Body of pancreas (tissue), 4 donors: ENCODE results near the gene PAPOLB. TPM values are rescaled to one million over a fixed set of nuclear protein-coding genes. Genes with fewer than 3 reads are reported as not detected.

Experiments
- ATAC-seq: fragments of 150-250 bp; one replicate; pipeline ENCODE4 v1.9.1; 2016
- DNase-seq, 4 donors: peaks; one replicate each; pipeline ENCODE4 v3.0.0-alpha.2; 2019
- H3K27ac ChIP-seq, 4 donors: fragments of 200-600 bp; sonication (generic); 1 replicate in 3 of 4; 2 replicates in 1 of 4; pipeline versions ENCODE4 v1.5.1 to v1.6.1; 2016 to 2019; ENCODE audit warnings: mild to moderate bottlenecking in 1 of 4, mixed read lengths in 1 of 4, moderate library complexity in 1 of 4
- H3K27me3 ChIP-seq, 2 donors: fragments of 200-600 bp; sonication (generic); one replicate each; pipeline ENCODE4 v1.6.0; 2016; ENCODE audit warnings: mild to moderate bottlenecking in 1 of 2
- H3K36me3 ChIP-seq, 2 donors: fragments of 200-600 bp; sonication (generic); replicated peaks in 1 of 2; 2 replicates each; pipeline ENCODE4 v1.5.1; 2016; ENCODE audit warnings: low read depth in 2 of 2; ENCODE audit not compliant: insufficient read depth in 1 of 2
- H3K4me1 ChIP-seq: fragments of 200-600 bp; sonication (generic); one replicate; pipeline ENCODE4 v1.6.0; 2016
- H3K4me3 ChIP-seq, 2 donors: fragments of 200-600 bp; sonication (generic); 1 replicate in 1 of 2; 2 replicates in 1 of 2; pipeline ENCODE4 v1.5.1; 2016 to 2019
- H3K9me3 ChIP-seq, 3 donors: fragments of 200-600 bp; sonication (generic); 1 replicate in 2 of 3; 2 replicates in 1 of 3; pipeline ENCODE4 v1.5.1; 2016
- POLR2A ChIP-seq, 3 donors: fragments of 450-650 bp; IDR thresholded peaks; one replicate each; pipeline ENCODE4 v1.6.1; 2016; ENCODE audit warnings: antibody characterized with exemption in 3 of 3, mild to moderate bottlenecking in 2 of 3
- WGBS, 2 donors: methylation state at CpG; one replicate each; pipeline ENCODE4 v1.1.5; 2017; 5-methylcytosine and 5-hydroxymethylcytosine counted together
- intact Hi-C: fragments of 100-400 bp; cut with DNase I; formaldehyde crosslinking; loops from one replicate; pipeline ENCODE4 v1.15.1; 2023
- total RNA-seq, 2 donors: library from RNA; depleted of rRNA; stranded (reverse); fragments of >200 nt; gene quantifications; one replicate each; pipeline ENCODE4 v1.1.0, GENCODE V29; 2016
- TF ChIP-seq, protein P1 (sequence below), 7 experiments: fragments of 450-650 bp in 4 of 7; fragments of 200-600 bp in 3 of 7; sonication (generic) in 3 of 7; IDR thresholded peaks; one replicate each; pipeline ENCODE4 v1.5.1; 2016 to 2019; ENCODE audit warnings: antibody characterized with exemption in 7 of 7

Gene PAPOLB
- total RNA-seq, 2 donors from 2014 or later = under 0.01 TPM; not detected in 1

DNA sequence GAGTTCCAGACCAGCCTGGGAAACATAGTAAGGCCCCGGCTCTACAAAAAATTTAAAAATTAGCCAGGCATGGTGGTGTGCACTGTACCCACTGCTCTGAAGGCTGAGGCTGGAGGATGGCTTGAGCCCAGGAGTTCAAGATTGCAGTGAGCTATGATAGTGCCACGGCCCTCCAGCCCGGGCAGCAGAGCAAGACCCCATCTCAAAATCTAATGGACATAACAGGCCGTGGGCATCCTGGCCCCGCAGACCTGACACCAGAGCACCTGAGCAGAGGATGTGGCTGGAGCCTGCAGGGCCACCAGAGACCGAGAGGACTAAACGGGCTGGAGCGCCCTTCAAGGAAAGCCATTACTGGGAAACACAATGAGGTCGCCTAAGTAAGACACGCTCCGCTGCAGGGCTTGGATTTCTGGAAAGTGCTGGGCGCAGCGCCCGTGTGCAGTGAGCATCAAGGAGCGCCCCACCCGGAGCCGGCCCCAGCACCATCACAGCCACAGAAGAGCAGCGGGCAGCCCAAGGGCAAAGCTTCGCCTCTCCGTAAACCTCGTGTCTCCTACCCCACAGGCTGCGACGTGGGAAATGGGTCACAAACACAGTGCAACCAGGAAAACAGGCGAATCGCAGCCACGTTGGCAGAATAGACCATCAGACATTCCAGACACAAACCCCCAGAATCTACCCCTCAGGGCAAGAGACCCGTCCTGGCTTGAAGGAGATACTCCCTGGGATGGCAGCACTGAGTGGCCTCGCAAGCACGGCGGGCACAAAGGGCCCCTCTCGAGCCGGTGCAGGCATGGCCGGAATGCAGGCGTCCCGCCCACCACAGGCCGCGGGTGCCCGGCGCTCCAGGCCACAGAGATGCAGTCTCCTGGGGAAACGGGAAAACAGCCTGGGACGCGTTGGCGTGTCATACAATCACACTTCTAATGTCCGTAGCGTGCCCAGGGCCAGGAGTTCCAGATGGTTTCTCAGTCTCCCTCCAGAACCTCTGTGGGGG, 16.8 kb upstream of the PAPOLB start:
- intact Hi-C loops = no loop called here
- DNase-seq = no peak
- no peaks in the 10 kb centered on the region for H3K36me3 ChIP-seq

DNA sequence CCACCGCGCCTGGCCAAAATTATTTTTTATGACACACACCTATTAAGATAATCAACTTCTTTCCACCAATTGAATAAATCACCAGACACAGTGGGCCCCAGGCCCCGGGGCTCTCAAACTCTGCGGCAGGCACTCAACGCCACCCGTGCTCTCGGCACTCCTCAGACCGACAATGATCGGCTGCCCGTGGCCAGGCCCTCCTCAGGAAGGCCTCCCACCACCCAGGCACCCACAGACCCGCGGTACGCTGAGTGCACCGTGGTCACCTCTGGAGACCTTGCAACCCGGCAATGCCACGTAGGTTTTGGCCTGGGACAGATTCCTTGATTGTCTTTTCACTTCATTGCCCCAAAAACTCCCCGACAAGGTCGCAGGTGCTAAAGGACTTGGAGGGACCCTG, 14.8 kb upstream of the PAPOLB start:
- no peak for DNase-seq
- H3K9me3 ChIP-seq = no peaks in the 10 kb centered on the region
- H3K36me3 ChIP-seq = no peaks in the 10 kb centered on the region
- no peak overlapping the region for H3K27ac ChIP-seq
- no peaks in the 10 kb centered on the region for H3K27me3 ChIP-seq
- TF ChIP-seq POLR2A (IDR thresholded peaks at IDR 0.05) = no peak
- TF ChIP-seq, protein P1, sequence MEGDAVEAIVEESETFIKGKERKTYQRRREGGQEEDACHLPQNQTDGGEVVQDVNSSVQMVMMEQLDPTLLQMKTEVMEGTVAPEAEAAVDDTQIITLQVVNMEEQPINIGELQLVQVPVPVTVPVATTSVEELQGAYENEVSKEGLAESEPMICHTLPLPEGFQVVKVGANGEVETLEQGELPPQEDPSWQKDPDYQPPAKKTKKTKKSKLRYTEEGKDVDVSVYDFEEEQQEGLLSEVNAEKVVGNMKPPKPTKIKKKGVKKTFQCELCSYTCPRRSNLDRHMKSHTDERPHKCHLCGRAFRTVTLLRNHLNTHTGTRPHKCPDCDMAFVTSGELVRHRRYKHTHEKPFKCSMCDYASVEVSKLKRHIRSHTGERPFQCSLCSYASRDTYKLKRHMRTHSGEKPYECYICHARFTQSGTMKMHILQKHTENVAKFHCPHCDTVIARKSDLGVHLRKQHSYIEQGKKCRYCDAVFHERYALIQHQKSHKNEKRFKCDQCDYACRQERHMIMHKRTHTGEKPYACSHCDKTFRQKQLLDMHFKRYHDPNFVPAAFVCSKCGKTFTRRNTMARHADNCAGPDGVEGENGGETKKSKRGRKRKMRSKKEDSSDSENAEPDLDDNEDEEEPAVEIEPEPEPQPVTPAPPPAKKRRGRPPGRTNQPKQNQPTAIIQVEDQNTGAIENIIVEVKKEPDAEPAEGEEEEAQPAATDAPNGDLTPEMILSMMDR (IDR thresholded peaks at IDR 0.05) = no peak
- intact Hi-C loops = no loop called here
- 94 to 97% methylated on average over 18 of the region's 18 CpGs for WGBS, 2 donors
- ATAC-seq = no peak
- no peaks in the 10 kb centered on the region for H3K4me1 ChIP-seq
- H3K4me3 ChIP-seq = no peak overlapping the region

More for the DNA sequence above, 16.8 kb upstream of the PAPOLB start:
- TF ChIP-seq, protein P1 (IDR thresholded peaks at IDR 0.05) = no peak
- TF ChIP-seq POLR2A (IDR thresholded peaks at IDR 0.05) = no peak
- Histone ChIP-seq H3K4me1 (peaks cover 12% of the 10 kb centered on the region), H3K9me3 (no peaks in the 10 kb centered on the region), H3K27me3 (no peaks in the 10 kb centered on the region), H3K27ac (no peak overlapping the region), H3K4me3 (no peak overlapping the region)
- WGBS, 2 donors = 86 to 94% methylated on average over 12 to 44 of the region's 45 CpGs
- ATAC-seq = no peak

DNA sequence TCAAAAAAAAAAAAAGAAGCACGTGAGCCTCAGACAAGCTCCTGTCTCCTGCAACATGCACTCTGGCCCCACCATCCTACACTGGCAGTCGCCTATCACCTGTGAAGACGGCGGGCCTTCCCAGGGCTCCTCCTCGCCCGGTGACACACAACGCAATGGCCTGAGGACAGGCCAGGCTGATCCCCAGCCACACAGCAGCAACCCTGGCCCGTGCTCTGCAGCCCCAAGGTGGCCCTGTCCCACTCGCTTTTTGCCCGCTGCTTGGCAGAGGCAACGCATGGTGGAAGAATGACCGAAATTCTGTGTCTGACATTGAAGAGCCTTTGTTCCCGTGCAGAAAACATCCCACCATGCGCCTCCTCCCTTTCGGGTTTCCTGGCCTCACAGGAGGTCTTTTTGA, 13.6 kb upstream of the PAPOLB start:
- WGBS, 2 donors = 88 to 93% methylated on average over 6 to 15 of the region's 15 CpGs
- Histone ChIP-seq H3K36me3 (no peaks in the 10 kb centered on the region), H3K27ac (no peak overlapping the region), H3K27me3 (no peaks in the 10 kb centered on the region), H3K9me3 (no peaks in the 10 kb centered on the region), H3K4me1 (no peaks in the 10 kb centered on the region), H3K4me3 (no peak overlapping the region)
- no peak for TF ChIP-seq POLR2A (IDR thresholded peaks at IDR 0.05)
- TF ChIP-seq, protein P1 (IDR thresholded peaks at IDR 0.05) = no peak
- no peak for ATAC-seq
- intact Hi-C loops = no loop called here
- no peak for DNase-seq

DNA sequence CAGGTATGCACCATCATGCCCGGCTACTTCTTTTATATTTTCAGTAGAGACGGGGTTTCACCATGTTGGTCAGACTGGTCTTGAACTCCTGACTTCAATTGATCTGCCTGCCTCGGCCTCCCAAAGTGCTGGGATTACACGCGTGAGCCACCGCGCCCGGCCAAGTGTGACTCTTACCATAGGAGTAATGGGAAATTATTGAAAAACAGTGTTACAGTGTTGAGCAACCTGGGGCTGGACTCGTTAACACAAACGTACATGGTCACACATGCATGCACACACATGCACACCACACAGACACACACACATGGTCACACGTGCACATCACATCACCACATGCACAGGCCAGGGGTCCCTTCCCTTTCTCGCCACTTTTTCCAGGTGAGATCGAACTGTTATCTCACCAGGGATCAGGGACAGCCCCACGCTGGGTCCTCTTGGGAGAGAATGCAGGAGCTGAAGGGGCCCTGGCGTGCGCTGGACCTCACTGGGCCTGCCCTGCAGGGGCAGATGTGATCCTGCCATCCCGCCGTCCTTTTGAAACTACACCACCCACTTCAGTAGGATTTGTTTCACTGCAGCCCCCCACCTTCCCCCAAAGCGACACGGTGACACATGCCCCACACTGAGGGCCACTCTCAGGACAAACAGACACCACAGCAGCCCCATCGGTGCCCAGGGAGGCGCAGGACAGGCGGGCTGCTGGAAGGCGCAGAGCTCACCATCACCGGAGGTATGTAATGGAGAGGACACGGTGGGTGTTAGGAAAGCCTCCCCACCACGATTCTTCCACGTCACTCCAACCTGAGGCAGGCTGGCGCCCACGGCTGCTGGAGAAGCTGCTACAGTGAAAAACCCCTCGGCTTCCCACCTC, 11.5 kb upstream of the PAPOLB start:
- ATAC-seq = no peak
- no peaks in the 10 kb centered on the region for H3K4me1 ChIP-seq
- no peaks in the 10 kb centered on the region for H3K27me3 ChIP-seq
- H3K9me3 ChIP-seq = no peaks in the 10 kb centered on the region
- no peaks in the 10 kb centered on the region for H3K36me3 ChIP-seq
- intact Hi-C loops = no loop called here
- no peak for DNase-seq
- WGBS, 2 donors = 83 to 87% methylated on average over 23 to 30 of the region's 31 CpGs
- H3K27ac ChIP-seq = no peak overlapping the region
- no peak for TF ChIP-seq POLR2A (IDR thresholded peaks at IDR 0.05)
- TF ChIP-seq, protein P1 (IDR thresholded peaks at IDR 0.05) = no peak
- H3K4me3 ChIP-seq = no peak overlapping the region
